Kidney epithelial cell (primary cell): ENCODE data around the gene WDFY1. TPM values are rescaled to one million over a fixed set of nuclear protein-coding genes. Genes with fewer than 3 reads are reported as not detected.

Source experiments
- DNase-seq: peaks from one replicate; pipeline ENCODE4 v3.0.0-alpha.2; 2010; ENCODE audit warnings: low read depth
- H3K27me3 ChIP-seq: 2 replicates; pipeline ENCODE4 v1.6.0; 2011; ENCODE audit warnings: low read length; ENCODE audit not compliant: control insufficient read depth, insufficient read depth
- H3K36me3 ChIP-seq: 2 replicates; pipeline ENCODE4 v1.5.1; 2011; ENCODE audit warnings: low read length; ENCODE audit not compliant: control insufficient read depth, insufficient read depth
- H3K4me3 ChIP-seq: 2 replicates; pipeline ENCODE4 v1.5.1; 2011; ENCODE audit warnings: low read depth, mild to moderate bottlenecking, control low read depth, low read length
- total RNA-seq: library from RNA; depleted of rRNA; stranded (reverse); fragments of >200 nt; gene quantifications from 2 replicates; pipeline ENCODE4 v1.2.3, GENCODE V29; 2015
- TF ChIP-seq, protein P1 (sequence below): IDR thresholded peaks from 2 replicates; pipeline ENCODE4 v1.5.1; 2011; ENCODE audit warnings: mild to moderate bottlenecking, moderate library complexity, low read length, control low read depth, inconsistent platforms; ENCODE audit not compliant: insufficient read depth, poor library complexity, severe bottlenecking

The WDFY1 gene
- total RNA-seq, 1 donor from 2014 or later = 47.3 TPM

DNA sequence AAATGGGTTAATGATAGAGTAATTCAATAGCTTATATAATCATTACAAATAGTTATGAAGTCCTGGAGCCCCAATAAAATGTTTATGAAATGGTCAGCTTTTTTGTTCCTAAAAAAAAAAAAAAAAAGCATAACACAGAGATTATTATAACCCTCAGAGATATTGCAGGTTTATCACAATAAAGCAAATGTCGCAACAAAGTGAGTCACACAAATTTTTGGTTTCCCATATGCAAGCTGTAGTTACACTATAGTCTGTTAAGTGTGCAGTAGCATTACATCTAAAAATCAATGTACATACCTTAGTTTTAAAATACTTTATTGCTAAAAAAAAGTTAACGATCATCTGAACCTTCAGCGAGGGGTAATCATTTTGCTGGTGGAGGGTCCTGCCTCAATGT lies 20.0 kb downstream of the WDFY1 start:
- TF ChIP-seq, protein P1, sequence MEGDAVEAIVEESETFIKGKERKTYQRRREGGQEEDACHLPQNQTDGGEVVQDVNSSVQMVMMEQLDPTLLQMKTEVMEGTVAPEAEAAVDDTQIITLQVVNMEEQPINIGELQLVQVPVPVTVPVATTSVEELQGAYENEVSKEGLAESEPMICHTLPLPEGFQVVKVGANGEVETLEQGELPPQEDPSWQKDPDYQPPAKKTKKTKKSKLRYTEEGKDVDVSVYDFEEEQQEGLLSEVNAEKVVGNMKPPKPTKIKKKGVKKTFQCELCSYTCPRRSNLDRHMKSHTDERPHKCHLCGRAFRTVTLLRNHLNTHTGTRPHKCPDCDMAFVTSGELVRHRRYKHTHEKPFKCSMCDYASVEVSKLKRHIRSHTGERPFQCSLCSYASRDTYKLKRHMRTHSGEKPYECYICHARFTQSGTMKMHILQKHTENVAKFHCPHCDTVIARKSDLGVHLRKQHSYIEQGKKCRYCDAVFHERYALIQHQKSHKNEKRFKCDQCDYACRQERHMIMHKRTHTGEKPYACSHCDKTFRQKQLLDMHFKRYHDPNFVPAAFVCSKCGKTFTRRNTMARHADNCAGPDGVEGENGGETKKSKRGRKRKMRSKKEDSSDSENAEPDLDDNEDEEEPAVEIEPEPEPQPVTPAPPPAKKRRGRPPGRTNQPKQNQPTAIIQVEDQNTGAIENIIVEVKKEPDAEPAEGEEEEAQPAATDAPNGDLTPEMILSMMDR = no peak
- H3K27me3 ChIP-seq = no peaks in the 10 kb centered on the region
- H3K4me3 ChIP-seq = no peak overlapping the region
- no peak for DNase-seq
- H3K36me3 ChIP-seq = no peaks in the 10 kb centered on the region

DNA sequence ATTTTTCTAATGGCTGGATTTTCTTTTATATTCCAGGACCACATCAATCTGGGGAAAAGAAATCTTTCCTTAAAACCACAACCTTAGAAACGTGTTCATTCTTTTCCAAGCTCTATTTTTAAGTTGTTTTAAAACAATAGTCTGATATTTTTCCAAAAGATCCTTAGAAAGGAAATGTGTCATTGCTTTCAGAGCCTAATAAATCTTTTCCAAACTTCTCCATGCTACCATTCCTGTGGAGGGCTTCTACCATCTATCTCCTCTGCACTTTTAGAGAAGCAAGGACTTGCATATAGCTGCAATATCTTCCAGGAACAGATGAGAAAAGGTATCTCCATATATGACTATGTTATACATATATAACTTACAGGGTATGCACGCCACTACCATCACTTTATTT lies 21.2 kb downstream of the WDFY1 start:
- H3K36me3 ChIP-seq = no peaks in the 10 kb centered on the region
- no peak for DNase-seq

DNA sequence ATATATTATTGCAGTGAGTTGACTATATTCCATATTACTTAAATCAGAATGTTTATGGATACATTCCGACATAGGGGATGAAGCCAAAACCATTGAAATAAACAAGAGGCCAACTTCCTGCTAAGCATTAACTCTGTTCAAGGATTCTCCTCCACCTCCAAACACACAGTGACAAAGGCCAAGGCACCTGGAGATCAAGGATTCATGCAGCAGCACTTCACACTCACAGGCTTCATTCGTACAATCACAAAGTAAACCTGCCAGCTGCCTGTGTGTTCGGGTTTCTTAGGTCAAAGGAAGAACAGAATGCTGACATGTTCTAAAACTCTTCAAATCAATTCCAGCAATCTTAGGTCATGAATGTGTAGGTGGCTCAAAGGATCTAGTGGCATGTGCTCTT lies 22.8 kb downstream of the WDFY1 start:
- DNase-seq = no peak
- no peak overlapping the region for H3K4me3 ChIP-seq
- H3K27me3 ChIP-seq = no peaks in the 10 kb centered on the region
- TF ChIP-seq, protein P1 = no peak
- no peaks in the 10 kb centered on the region for H3K36me3 ChIP-seq

More for the DNA sequence above, 21.2 kb downstream of the WDFY1 start:
- Histone ChIP-seq H3K27me3 (no peaks in the 10 kb centered on the region), H3K4me3 (no peak overlapping the region)
- TF ChIP-seq, protein P1 = no peak

DNA sequence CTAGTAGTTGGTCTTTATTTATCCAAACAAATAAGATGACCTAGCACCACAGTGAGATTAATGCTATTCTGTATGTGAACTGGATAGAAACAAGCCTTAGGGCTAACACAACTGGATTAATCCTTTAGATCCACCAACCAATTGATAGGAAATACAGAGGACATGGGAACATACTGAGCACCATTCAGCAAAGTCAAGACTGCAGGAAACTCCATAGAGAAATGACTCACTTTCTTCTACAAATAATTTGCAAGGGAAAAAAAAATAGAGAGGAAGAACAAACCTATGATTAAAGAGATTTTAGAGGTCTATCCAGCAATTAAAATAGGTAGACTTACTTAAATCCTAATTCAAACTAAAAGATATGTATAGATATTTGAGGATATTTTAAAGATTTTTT lies 23.9 kb downstream of the WDFY1 start:
- H3K27me3 ChIP-seq = no peaks in the 10 kb centered on the region
- TF ChIP-seq, protein P1 = no peak
- no peak for DNase-seq

DNA sequence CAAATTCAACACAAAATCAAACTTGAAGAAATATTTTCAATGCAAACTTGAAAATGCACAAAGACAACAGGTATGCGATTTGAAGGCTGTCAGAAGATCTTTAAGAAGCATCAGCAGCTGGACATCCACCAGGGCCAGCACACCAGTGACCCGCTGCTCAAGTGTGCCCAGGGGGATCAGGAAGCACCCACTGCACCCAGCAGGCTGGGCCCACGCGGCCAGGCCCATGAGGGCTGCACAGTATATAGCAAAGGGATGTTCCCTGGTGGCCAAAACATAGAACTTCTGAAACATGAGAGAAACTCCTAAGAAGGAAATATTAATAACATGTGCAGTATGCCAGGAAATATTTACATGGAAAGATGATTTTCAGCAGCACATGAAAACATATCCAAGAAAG lies 25.0 kb downstream of the WDFY1 start:
- H3K36me3 ChIP-seq = no peaks in the 10 kb centered on the region
- no peaks in the 10 kb centered on the region for H3K27me3 ChIP-seq
- no peak overlapping the region for H3K4me3 ChIP-seq
- TF ChIP-seq, protein P1 = no peak
- no peak for DNase-seq

More for the DNA sequence above, 23.9 kb downstream of the WDFY1 start:
- H3K4me3 ChIP-seq = no peak overlapping the region
- H3K36me3 ChIP-seq = no peaks in the 10 kb centered on the region

DNA sequence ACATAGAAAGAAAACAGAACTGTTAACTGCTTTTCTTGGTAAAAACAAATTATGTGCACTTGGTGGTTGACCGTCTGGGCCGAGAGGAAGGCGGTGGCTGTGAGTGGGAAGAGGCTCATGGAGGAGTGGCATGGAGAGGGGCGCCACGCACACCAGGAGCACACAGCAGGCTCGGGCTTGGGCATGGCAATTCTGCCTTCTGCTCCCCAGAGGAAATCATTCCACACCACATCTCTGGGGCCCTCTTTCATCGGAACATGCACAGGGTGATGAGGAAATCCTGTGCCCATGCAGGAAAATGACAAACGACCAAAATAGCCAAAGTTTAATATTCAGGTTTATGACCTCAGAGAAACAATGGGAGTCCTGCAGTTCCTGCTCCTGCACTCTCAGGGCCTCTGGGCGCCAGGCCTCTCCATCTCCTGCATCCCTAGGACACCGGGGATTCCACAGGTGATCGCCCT lies 26.4 kb downstream of the WDFY1 start:
- Histone ChIP-seq H3K27me3 (no peaks in the 10 kb centered on the region), H3K36me3 (no peaks in the 10 kb centered on the region), H3K4me3 (no peak overlapping the region)
- no peak for DNase-seq
- TF ChIP-seq, protein P1 = no peak
